Esophagus muscularis mucosa (tissue), 4 donors: ENCODE measurements around the gene MAP3K19.
A peak's percentile ranks its signal among the peaks of the same experiment; 100 is the strongest.

ENCODE experiments used
- CTCF ChIP-seq, 3 experiments: fragments of 200-600 bp in 2 of 3; fragments of 450-650 bp in 1 of 3; sonication (generic) in 2 of 3; IDR thresholded peaks; one replicate each; pipeline ENCODE4 v1.5.1; 2017 to 2019; ENCODE audit warnings: antibody characterized with exemption in 3 of 3, mild to moderate bottlenecking in 2 of 3, moderate library complexity in 1 of 3
- EP300 ChIP-seq: sonication (generic); formaldehyde crosslinking; IDR thresholded peaks from one replicate; pipeline ENCODE4 v1.6.1; 2017; ENCODE audit warnings: antibody characterized with exemption
- POLR2A ChIP-seq: fragments of 450-650 bp; IDR thresholded peaks from one replicate; pipeline ENCODE4 v1.6.1; 2017; ENCODE audit warnings: antibody characterized with exemption, moderate library complexity, mild to moderate bottlenecking, low read depth
- POLR2AphosphoS5 ChIP-seq, 2 donors: sonication (generic); formaldehyde crosslinking; IDR thresholded peaks; one replicate each; pipeline ENCODE4 v1.6.1; 2017; ENCODE audit warnings: antibody characterized with exemption in 2 of 2

- TF ChIP-seq CTCF (IDR thresholded peaks at IDR 0.05) (no peak), POLR2A (no peak), POLR2AphosphoS5 (IDR thresholded peaks at IDR 0.05) (peak; percentile 73 to 97), EP300 (no peak)
Observed at GRCh38 chr2:134918526-134919340, 128.5 kb downstream of the MAP3K19 start, which contains the start of gene CCNT2.
